ENCODE results near the gene ZBTB5. TPM values are rescaled to one million over a fixed set of nuclear protein-coding genes. Genes with fewer than 3 reads are reported as not detected.
"Not testable (repeated sequence)": the region's sequence is repeated elsewhere in the genome, so short reads cannot be mapped to it uniquely, and the experiment has no call there.

Gene ZBTB5
- total and polyA plus RNA-seq, 4 donors = 2.4 to 9.4 (median 6.5) TPM

DNA sequence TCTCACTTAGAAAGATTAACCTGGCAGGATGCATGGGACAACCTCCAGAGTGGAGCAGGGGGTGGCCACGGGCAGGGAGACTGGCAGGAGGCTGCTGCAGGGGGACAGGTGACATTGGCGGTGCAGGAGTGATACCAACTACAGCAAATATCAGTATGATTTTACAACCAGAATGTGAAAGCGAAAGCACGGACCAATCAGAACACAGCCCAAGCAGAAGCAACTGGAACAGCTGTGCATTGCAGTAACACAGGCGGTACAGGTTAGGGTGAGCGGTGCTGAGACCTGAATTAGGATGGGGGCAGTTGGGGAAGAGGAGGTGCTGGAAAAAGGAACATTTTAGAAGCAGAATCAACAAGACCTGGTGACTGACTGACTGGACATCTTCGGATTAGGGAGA is 49.7 kb upstream of the ZBTB5 start:
- H3K4me3 ChIP-seq (ENCODE audit: low read depth in 1 of 3, low read length in 3 of 3) = no peak overlapping the region
- H3K36me3 ChIP-seq (ENCODE audit: control insufficient read depth in 4 of 4, insufficient read depth in 3 of 4, low read depth in 1 of 4, low read length in 3 of 4) = peaks cover 0 to 6% (median 4%) of the 10 kb centered on the region in 4 donors
- H3K9me3 ChIP-seq (ENCODE audit: control insufficient read depth in 4 of 4, low read length in 3 of 4) = no peaks in the 10 kb centered on the region
- no peaks in the 10 kb centered on the region for H3K4me1 ChIP-seq (ENCODE audit: control insufficient read depth in 4 of 4, insufficient read depth in 4 of 4, low read length in 3 of 4)
- 89% methylated on average over 7 of the region's 7 CpGs for WGBS
- H3K9ac ChIP-seq (ENCODE audit: low read depth in 1 of 2, low read length in 2 of 2) = no peak overlapping the region
- no peaks in the 10 kb centered on the region for H3K27me3 ChIP-seq (ENCODE audit: control insufficient read depth in 4 of 4, insufficient read depth in 4 of 4, low read length in 3 of 4)
- TF ChIP-seq HNF4G (IDR thresholded peaks at IDR 0.05) (no peak), FOXA1 (IDR thresholded peaks at IDR 0.05) (no peak), ATF3 (IDR thresholded peaks at IDR 0.05) (no peak), SP1 (IDR thresholded peaks at IDR 0.05) (no peak), RXRA (IDR thresholded peaks at IDR 0.05) (no peak), EGR1 (IDR thresholded peaks at IDR 0.05; ENCODE audit: low read depth in 2 of 2) (no peak), JUND (IDR thresholded peaks at IDR 0.05) (no peak), CTCF (IDR thresholded peaks at IDR 0.05; ENCODE audit: low read depth, low read length, missing input control) (no peak), GABPA (IDR thresholded peaks at IDR 0.05 in 1 of 2, conservative IDR thresholded peaks at IDR 0.05 in 1 of 2) (no peak)
- TF ChIP-seq, protein P1, sequence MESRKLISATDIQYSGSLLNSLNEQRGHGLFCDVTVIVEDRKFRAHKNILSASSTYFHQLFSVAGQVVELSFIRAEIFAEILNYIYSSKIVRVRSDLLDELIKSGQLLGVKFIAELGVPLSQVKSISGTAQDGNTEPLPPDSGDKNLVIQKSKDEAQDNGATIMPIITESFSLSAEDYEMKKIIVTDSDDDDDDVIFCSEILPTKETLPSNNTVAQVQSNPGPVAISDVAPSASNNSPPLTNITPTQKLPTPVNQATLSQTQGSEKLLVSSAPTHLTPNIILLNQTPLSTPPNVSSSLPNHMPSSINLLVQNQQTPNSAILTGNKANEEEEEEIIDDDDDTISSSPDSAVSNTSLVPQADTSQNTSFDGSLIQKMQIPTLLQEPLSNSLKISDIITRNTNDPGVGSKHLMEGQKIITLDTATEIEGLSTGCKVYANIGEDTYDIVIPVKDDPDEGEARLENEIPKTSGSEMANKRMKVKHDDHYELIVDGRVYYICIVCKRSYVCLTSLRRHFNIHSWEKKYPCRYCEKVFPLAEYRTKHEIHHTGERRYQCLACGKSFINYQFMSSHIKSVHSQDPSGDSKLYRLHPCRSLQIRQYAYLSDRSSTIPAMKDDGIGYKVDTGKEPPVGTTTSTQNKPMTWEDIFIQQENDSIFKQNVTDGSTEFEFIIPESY (IDR thresholded peaks at IDR 0.05) = no peak
- TF ChIP-seq, protein P2, sequence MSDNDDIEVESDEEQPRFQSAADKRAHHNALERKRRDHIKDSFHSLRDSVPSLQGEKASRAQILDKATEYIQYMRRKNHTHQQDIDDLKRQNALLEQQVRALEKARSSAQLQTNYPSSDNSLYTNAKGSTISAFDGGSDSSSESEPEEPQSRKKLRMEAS (IDR thresholded peaks at IDR 0.05) = no peak
- no peak for DNase-seq (ENCODE audit: low spot score)
- no peak overlapping the region for H3K27ac ChIP-seq (ENCODE audit: low read depth in 1 of 2, low read length in 2 of 2)

- not testable (repeated sequence) for DNase-seq (ENCODE audit: low spot score); H3K27me3 ChIP-seq (ENCODE audit: control insufficient read depth in 4 of 4, insufficient read depth in 4 of 4, low read length in 3 of 4); H3K36me3 ChIP-seq (ENCODE audit: control insufficient read depth in 4 of 4, insufficient read depth in 3 of 4, low read depth in 1 of 4, low read length in 3 of 4); H3K4me1 ChIP-seq (ENCODE audit: control insufficient read depth in 4 of 4, insufficient read depth in 4 of 4, low read length in 3 of 4); H3K9me3 ChIP-seq (ENCODE audit: control insufficient read depth in 4 of 4, low read length in 3 of 4); H3K9ac ChIP-seq (ENCODE audit: low read depth in 1 of 2, low read length in 2 of 2); H3K27ac ChIP-seq (ENCODE audit: low read depth in 1 of 2, low read length in 2 of 2); H3K4me3 ChIP-seq (ENCODE audit: low read depth in 1 of 3, low read length in 3 of 3)
- 97% methylated on average over 10 of the region's 10 CpGs for WGBS
Measured at GRCh38 chr9:37514415-37514814, 49.2 kb upstream of the ZBTB5 start.

GRCh38 chr9:37512437-37512836 is 47.2 kb upstream of the ZBTB5 start:
- Histone ChIP-seq H3K36me3 (ENCODE audit: control insufficient read depth in 4 of 4, insufficient read depth in 3 of 4, low read depth in 1 of 4, low read length in 3 of 4) (peaks cover 0 to 2% (median 0%) of the 10 kb centered on the region in 4 donors), H3K9me3 (ENCODE audit: control insufficient read depth in 4 of 4, low read length in 3 of 4) (no peaks in the 10 kb centered on the region), H3K27ac (ENCODE audit: low read depth in 1 of 2, low read length in 2 of 2) (no peak overlapping the region), H3K27me3 (ENCODE audit: control insufficient read depth in 4 of 4, insufficient read depth in 4 of 4, low read length in 3 of 4) (no peaks in the 10 kb centered on the region), H3K4me3 (ENCODE audit: low read depth in 1 of 3, low read length in 3 of 3) (no peak overlapping the region), H3K4me1 (ENCODE audit: control insufficient read depth in 4 of 4, insufficient read depth in 4 of 4, low read length in 3 of 4) (peaks cover 8 to 23% (median 20%) of the 10 kb centered on the region in 4 donors), H3K9ac (ENCODE audit: low read depth in 1 of 2, low read length in 2 of 2) (no peak overlapping the region)
- TF ChIP-seq HNF4G (IDR thresholded peaks at IDR 0.05) (no peak), ATF3 (IDR thresholded peaks at IDR 0.05) (no peak), JUND (IDR thresholded peaks at IDR 0.05) (no peak), RXRA (IDR thresholded peaks at IDR 0.05) (no peak), TAF1 (conservative IDR thresholded peaks at IDR 0.05) (no peak), NR2F2 (IDR thresholded peaks at IDR 0.05) (no peak), RAD21 (IDR thresholded peaks at IDR 0.05) (no peak), EGR1 (IDR thresholded peaks at IDR 0.05; ENCODE audit: low read depth in 2 of 2) (no peak), FOXA2 (IDR thresholded peaks at IDR 0.05) (no peak), FOXA1 (IDR thresholded peaks at IDR 0.05) (no peak), CTCF (IDR thresholded peaks at IDR 0.05; ENCODE audit: low read depth, low read length, missing input control) (no peak), SP1 (IDR thresholded peaks at IDR 0.05) (no peak), HNF4A (conservative IDR thresholded peaks at IDR 0.05) (no peak), GABPA (IDR thresholded peaks at IDR 0.05 in 1 of 2, conservative IDR thresholded peaks at IDR 0.05 in 1 of 2) (no peak), YY1 (IDR thresholded peaks at IDR 0.05) (no peak)
- TF ChIP-seq, protein P2 (IDR thresholded peaks at IDR 0.05) = no peak
- TF ChIP-seq, protein P1 (IDR thresholded peaks at IDR 0.05) = no peak
- no peak for DNase-seq (ENCODE audit: low spot score)
- WGBS = 88% methylated on average over 12 of the region's 12 CpGs

Measured in liver (tissue), 9 donors.